Measurements from ENCODE around the gene CRBN. TPM values are rescaled to one million over a fixed set of nuclear protein-coding genes. Genes with fewer than 3 reads are reported as not detected.
A peak's percentile ranks its signal among the peaks of the same experiment; 100 is the strongest.

CRBN gene
- total RNA-seq, 2 donors from 2014 or later: 35.3 to 36.8 TPM

DNA sequence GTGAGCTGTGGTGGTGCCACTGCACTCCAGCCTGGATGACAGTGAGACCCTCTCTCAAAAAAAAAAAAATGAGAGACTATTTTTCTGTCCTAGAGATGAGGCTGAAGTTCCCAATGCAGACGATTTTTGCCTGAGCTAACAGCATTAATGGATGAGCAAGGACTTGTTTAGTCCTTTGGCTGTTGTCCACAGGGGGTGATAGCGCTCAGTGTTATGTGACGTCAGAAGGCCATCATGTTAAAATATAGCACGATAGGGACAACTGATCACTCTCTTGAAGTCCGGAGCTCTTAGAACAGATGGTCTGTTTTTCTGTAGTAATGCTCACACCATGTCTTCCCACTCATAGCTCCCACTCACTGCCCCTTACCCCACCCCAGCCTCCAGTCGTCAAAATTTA, 46.0 kb downstream of the CRBN start:
- peaks cover 4% of the 10 kb centered on the region for H3K9me3 Mint-ChIP-seq
- H3K27me3 ChIP-seq (ENCODE audit: control insufficient read depth, insufficient read depth, low read length, poor library complexity, severe bottlenecking): no peaks in the 10 kb centered on the region
- H3K4me3 ChIP-seq (ENCODE audit: low read length): no peak overlapping the region
- peaks cover 56% of the 10 kb centered on the region for H3K36me3 Mint-ChIP-seq (ENCODE audit: low read depth)
- H3K4me1 ChIP-seq (ENCODE audit: control insufficient read depth, insufficient read depth, low read length): no peaks in the 10 kb centered on the region
- WGBS, 2 experiments (ENCODE audit: insufficient coverage in 1 of 2, insufficient read length in 1 of 2): 85 to 91% methylated on average over 5 to 6 of the region's 6 CpGs
- no peak overlapping the region for H3K9ac ChIP-seq (ENCODE audit: extremely low read depth, low read length, poor library complexity, severe bottlenecking)
- no peak overlapping the region for H3K27ac ChIP-seq (ENCODE audit: low read depth, low read length)
- peaks cover 2% of the 10 kb centered on the region for H3K4me1 Mint-ChIP-seq
- H3K27ac Mint-ChIP-seq: peak overlapping the region; percentile 68
- no peak for TF ChIP-seq CTCF (conservative IDR thresholded peaks at IDR 0.05)
- H3K27me3 Mint-ChIP-seq (ENCODE audit: insufficient read depth): no peaks in the 10 kb centered on the region
- no peak overlapping the region for H3K4me3 Mint-ChIP-seq
- H3K36me3 ChIP-seq (ENCODE audit: control insufficient read depth, insufficient read depth, low read length): peaks cover 60% of the 10 kb centered on the region
- H3K9me3 ChIP-seq (ENCODE audit: control insufficient read depth, low read length): peaks cover 8% of the 10 kb centered on the region
- DNase-seq: no peak

- Mint-ChIP-seq H3K9me3 (peaks cover 4% of the 10 kb centered on the region), H3K36me3 (ENCODE audit: low read depth) (peaks cover 34% of the 10 kb centered on the region)
- no peak overlapping the region for H3K9ac ChIP-seq (ENCODE audit: extremely low read depth, low read length, poor library complexity, severe bottlenecking)
These were observed 49.9 kb downstream of the CRBN start for GRCh38 chr3:3129579-3129978.

DNA sequence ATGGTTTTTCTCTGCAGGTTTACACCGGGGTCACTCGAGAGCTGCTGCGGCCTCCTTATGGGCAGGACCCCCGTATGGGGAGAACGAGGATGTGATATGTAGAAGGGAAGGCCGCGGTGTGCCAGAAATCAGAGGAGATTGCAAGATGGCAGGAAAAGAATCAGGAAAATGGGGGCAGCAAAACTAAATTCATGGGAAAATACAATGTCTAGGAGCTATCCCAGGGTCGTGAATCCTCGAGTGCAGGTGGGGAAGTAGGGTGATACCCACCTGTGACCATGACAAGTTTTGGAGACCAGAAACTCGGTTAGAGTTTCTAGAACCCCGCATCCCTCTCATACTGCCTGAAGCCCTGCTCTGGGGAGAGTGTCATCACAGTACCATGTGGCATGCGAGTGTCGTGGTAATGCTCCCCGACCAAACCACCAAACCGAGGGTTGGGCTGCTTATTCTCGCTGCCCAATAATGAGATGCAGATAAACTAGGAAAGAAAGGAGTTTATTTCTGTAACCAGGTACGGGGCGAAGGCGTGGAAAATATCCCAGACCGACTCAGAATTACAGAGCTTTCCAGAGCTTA, 52.0 kb downstream of the CRBN start:
- Mint-ChIP-seq H3K27me3 (ENCODE audit: insufficient read depth) (no peaks in the 10 kb centered on the region), H3K9me3 (peaks cover 4% of the 10 kb centered on the region), H3K27ac (peak overlapping the region; percentile 93), H3K36me3 (ENCODE audit: low read depth) (peaks cover 27% of the 10 kb centered on the region), H3K4me3 (peak overlapping the region; percentile 89), H3K4me1 (peaks cover 9% of the 10 kb centered on the region)
- peaks cover 8% of the 10 kb centered on the region for H3K9me3 ChIP-seq (ENCODE audit: control insufficient read depth, low read length)
- peak overlapping the region; percentile 85 for H3K27ac ChIP-seq (ENCODE audit: low read depth, low read length)
- H3K36me3 ChIP-seq (ENCODE audit: control insufficient read depth, insufficient read depth, low read length): peaks cover 29% of the 10 kb centered on the region
- no peak for TF ChIP-seq CTCF (conservative IDR thresholded peaks at IDR 0.05)
- 38 to 39% methylated on average over 15 to 20 of the region's 20 CpGs for WGBS, 2 experiments (ENCODE audit: insufficient coverage in 1 of 2, insufficient read length in 1 of 2)
- peaks cover 5% of the 10 kb centered on the region for H3K4me1 ChIP-seq (ENCODE audit: control insufficient read depth, insufficient read depth, low read length)
- peak overlapping the region; percentile 92 for H3K4me3 ChIP-seq (ENCODE audit: low read length)
- peak overlapping the region; percentile 95 for H3K9ac ChIP-seq (ENCODE audit: extremely low read depth, low read length, poor library complexity, severe bottlenecking)
- H3K27me3 ChIP-seq (ENCODE audit: control insufficient read depth, insufficient read depth, low read length, poor library complexity, severe bottlenecking): no peaks in the 10 kb centered on the region
- DNase-seq: peak; percentile 52

More at GRCh38 chr3:3129579-3129978, 49.9 kb downstream of the CRBN start:
- Histone ChIP-seq H3K9me3 (ENCODE audit: control insufficient read depth, low read length) (peaks cover 8% of the 10 kb centered on the region), H3K36me3 (ENCODE audit: control insufficient read depth, insufficient read depth, low read length) (peaks cover 34% of the 10 kb centered on the region), H3K27ac (ENCODE audit: low read depth, low read length) (no peak overlapping the region), H3K27me3 (ENCODE audit: control insufficient read depth, insufficient read depth, low read length, poor library complexity, severe bottlenecking) (no peaks in the 10 kb centered on the region), H3K4me1 (ENCODE audit: control insufficient read depth, insufficient read depth, low read length) (peaks cover 5% of the 10 kb centered on the region), H3K4me3 (ENCODE audit: low read length) (no peak overlapping the region)
- WGBS, 2 experiments (ENCODE audit: insufficient coverage in 1 of 2, insufficient read length in 1 of 2): 78 to 80% methylated on average over 5 of the region's 5 CpGs
- TF ChIP-seq CTCF (conservative IDR thresholded peaks at IDR 0.05): no peak
- peaks cover 11% of the 10 kb centered on the region for H3K4me1 Mint-ChIP-seq
- no peaks in the 10 kb centered on the region for H3K27me3 Mint-ChIP-seq (ENCODE audit: insufficient read depth)
- no peak for DNase-seq
- H3K27ac Mint-ChIP-seq: no peak overlapping the region
- no peak overlapping the region for H3K4me3 Mint-ChIP-seq

Data from endodermal cell (in vitro differentiated cells).